Colonic mucosa (tissue), 4 donors: ENCODE results near the gene POLR1B. TPM values are rescaled to one million over a fixed set of nuclear protein-coding genes. Genes with fewer than 3 reads are reported as not detected.
"Not testable (repeated sequence)": the region's sequence is repeated elsewhere in the genome, so short reads cannot be mapped to it uniquely, and the experiment has no call there.

Source experiments
- DNase-seq: peaks from one replicate; pipeline ENCODE4 v3.0.0-alpha.2; 2020
- H3K27ac ChIP-seq: fragments of 200-600 bp; one replicate; pipeline ENCODE4 v1.8.0; 2021
- H3K27me3 ChIP-seq: fragments of 200-600 bp; one replicate; pipeline ENCODE4 v1.8.0; 2021
- H3K36me3 ChIP-seq: fragments of 200-600 bp; one replicate; pipeline ENCODE4 v1.8.0; 2021
- H3K4me1 ChIP-seq: fragments of 200-600 bp; one replicate; pipeline ENCODE4 v1.8.0; 2021; ENCODE audit warnings: mild to moderate bottlenecking
- H3K4me3 ChIP-seq: fragments of 200-600 bp; one replicate; pipeline ENCODE4 v1.8.0; 2021
- H3K9ac ChIP-seq, 2 donors: one replicate each; pipeline ENCODE4 v1.7.0; 2013; ENCODE audit warnings: control low read depth in 2 of 2, low read depth in 2 of 2, low read length in 2 of 2
- H3K9me3 ChIP-seq: fragments of 200-600 bp; one replicate; pipeline ENCODE4 v1.8.0; 2021
- CTCF ChIP-seq: fragments of 200-600 bp; IDR thresholded peaks from one replicate; pipeline ENCODE4 v1.8.0; 2022; ENCODE audit warnings: antibody characterized with exemption, mild to moderate bottlenecking
- intact Hi-C: fragments of 100-400 bp; cut with DNase I; formaldehyde crosslinking; loops from one replicate; pipeline ENCODE4 v1.14.1; 2022
- total RNA-seq, 2 donors: library from RNA; stranded (reverse); fragmentation: NEBNext Ultra II Directional in 1 of 2; extraction: Animal tissue kit (Norgen Biotek cat#: 25700) in 1 of 2; gene quantifications; one replicate each; pipeline ENCODE4 v1.2.1, GENCODE V29; 2021
- donor health status: healthy.
- donor health status: DM: no; HTN: no; CAD: no.
- donor health status: DM: no; HTN: no; CAD: no.

POLR1B gene
- total RNA-seq, 2 donors from 2014 or later: 13.5 to 29.6 TPM

GRCh38 chr2:112523291-112523777, 18.9 kb upstream of the POLR1B start:
- Histone ChIP-seq H3K27me3 (no peaks in the 10 kb centered on the region), H3K27ac (no peak overlapping the region), H3K4me3 (no peak overlapping the region), H3K36me3 (no peaks in the 10 kb centered on the region), H3K4me1 (no peaks in the 10 kb centered on the region), H3K9me3 (no peaks in the 10 kb centered on the region), H3K9ac (no peak overlapping the region)
- no peak for DNase-seq
- intact Hi-C loops: no loop called here
- no peak for TF ChIP-seq CTCF

GRCh38 chr2:112524276-112524675, 18.0 kb upstream of the POLR1B start:
- H3K36me3 ChIP-seq, H3K27ac ChIP-seq, H3K4me3 ChIP-seq, H3K9ac ChIP-seq, DNase-seq, intact Hi-C loops, H3K9me3 ChIP-seq, H3K27me3 ChIP-seq, H3K4me1 ChIP-seq: not testable (repeated sequence)

GRCh38 chr2:112528541-112528940, 13.7 kb upstream of the POLR1B start:
- Histone ChIP-seq H3K4me1 (no peaks in the 10 kb centered on the region), H3K9ac (no peak overlapping the region), H3K9me3 (no peaks in the 10 kb centered on the region), H3K27me3 (no peaks in the 10 kb centered on the region), H3K4me3 (no peak overlapping the region), H3K27ac (no peak overlapping the region), H3K36me3 (no peaks in the 10 kb centered on the region)
- DNase-seq: no peak
- no peak for TF ChIP-seq CTCF
- intact Hi-C loops: no loop called here

GRCh38 chr2:112529757-112530156, 12.5 kb upstream of the POLR1B start:
- Histone ChIP-seq H3K36me3 (no peaks in the 10 kb centered on the region), H3K9me3 (no peaks in the 10 kb centered on the region), H3K9ac (no peak overlapping the region), H3K27ac (no peak overlapping the region), H3K4me3 (no peak overlapping the region), H3K4me1 (no peaks in the 10 kb centered on the region), H3K27me3 (no peaks in the 10 kb centered on the region)
- no peak for TF ChIP-seq CTCF
- DNase-seq: no peak
- intact Hi-C loops: no loop called here

- H3K9me3 ChIP-seq: no peaks in the 10 kb centered on the region
- TF ChIP-seq CTCF: no peak
- no peak for DNase-seq
- H3K27me3 ChIP-seq: no peaks in the 10 kb centered on the region
- H3K36me3 ChIP-seq: no peaks in the 10 kb centered on the region
- no peak overlapping the region for H3K4me3 ChIP-seq
- no peaks in the 10 kb centered on the region for H3K4me1 ChIP-seq
- no peak overlapping the region for H3K9ac ChIP-seq
- intact Hi-C loops: no loop called here
- no peak overlapping the region for H3K27ac ChIP-seq
Observed at GRCh38 chr2:112530728-112531127, 11.5 kb upstream of the POLR1B start.

- no peaks in the 10 kb centered on the region for H3K9me3 ChIP-seq
- intact Hi-C loops: no loop called here
- no peak overlapping the region for H3K4me3 ChIP-seq
- TF ChIP-seq CTCF: no peak
- no peaks in the 10 kb centered on the region for H3K27me3 ChIP-seq
- H3K27ac ChIP-seq: no peak overlapping the region
- DNase-seq: no peak
- H3K36me3 ChIP-seq: no peaks in the 10 kb centered on the region
- H3K9ac ChIP-seq: no peak overlapping the region
- no peaks in the 10 kb centered on the region for H3K4me1 ChIP-seq
Observed at GRCh38 chr2:112534826-112535225, 7.4 kb upstream of the POLR1B start.

GRCh38 chr2:112536665-112537064, 5.6 kb upstream of the POLR1B start:
- H3K9ac ChIP-seq, DNase-seq, H3K9me3 ChIP-seq, H3K4me1 ChIP-seq, H3K27ac ChIP-seq, H3K36me3 ChIP-seq, intact Hi-C loops, H3K27me3 ChIP-seq, H3K4me3 ChIP-seq: not testable (repeated sequence)
